Suprapubic skin (tissue), 4 donors: Measurements from ENCODE around the gene EFCAB12.

Source experiments
- POLR2A ChIP-seq, 2 donors: fragments of 450-650 bp; IDR thresholded peaks; one replicate each; pipeline ENCODE4 v1.6.1; 2017; ENCODE audit warnings: antibody characterized with exemption in 2 of 2, mild to moderate bottlenecking in 2 of 2, moderate library complexity in 2 of 2
- POLR2AphosphoS5 ChIP-seq, 3 donors: sonication (generic); formaldehyde crosslinking; IDR thresholded peaks; one replicate each; pipeline ENCODE4 v1.6.1; 2017; ENCODE audit warnings: antibody characterized with exemption in 3 of 3
- TF ChIP-seq, protein P1 (sequence below), 2 donors: fragments of 200-600 bp in 1 of 2; fragments of 450-650 bp in 1 of 2; sonication (generic) in 1 of 2; IDR thresholded peaks; one replicate each; pipeline ENCODE4 v1.5.1; 2016 to 2019; ENCODE audit warnings: antibody characterized with exemption in 2 of 2, mild to moderate bottlenecking in 1 of 2, moderate library complexity in 1 of 2

DNA sequence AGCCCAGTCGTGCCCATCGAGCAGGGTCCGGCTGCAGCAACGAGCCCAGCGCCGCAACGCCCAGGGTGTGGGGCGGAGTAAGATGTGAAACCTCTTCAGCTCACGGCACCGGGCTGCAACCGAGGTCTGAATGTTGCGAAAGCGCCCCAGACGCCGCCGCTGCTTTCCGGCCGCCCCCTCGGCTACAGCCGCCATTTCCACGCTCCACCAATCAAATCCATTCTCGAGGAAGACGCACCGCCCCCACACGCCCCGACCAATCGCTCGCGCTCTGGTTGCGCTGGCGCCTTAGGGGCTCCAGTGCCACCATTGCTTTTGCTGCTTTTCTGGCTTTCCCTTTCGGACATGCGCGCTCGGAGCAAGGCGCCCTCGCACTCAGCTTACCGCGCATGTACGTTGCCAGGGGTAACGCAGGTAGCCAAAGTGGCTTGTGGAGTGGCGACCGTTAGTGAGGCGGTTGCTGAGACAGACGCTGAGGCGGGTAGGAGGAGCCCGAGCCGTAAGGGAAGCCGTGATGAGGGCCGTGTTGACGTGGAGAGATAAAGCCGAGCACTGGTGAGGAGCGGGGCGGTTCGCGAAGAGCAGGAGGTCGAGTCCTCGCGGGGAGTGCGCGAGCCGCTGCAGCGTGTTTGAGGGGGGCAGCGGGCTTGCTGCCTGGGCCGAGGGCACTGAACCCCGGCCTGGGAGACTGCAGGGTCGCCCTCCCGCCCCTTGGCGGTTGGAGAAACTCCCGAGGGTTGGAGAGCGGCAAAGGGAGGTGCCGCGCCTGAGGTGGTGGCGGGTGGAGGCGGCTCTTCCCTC, 11.6 kb upstream of the EFCAB12 start, which contains the start of the genes IFT122 and MBD4:
- TF ChIP-seq, protein P1, sequence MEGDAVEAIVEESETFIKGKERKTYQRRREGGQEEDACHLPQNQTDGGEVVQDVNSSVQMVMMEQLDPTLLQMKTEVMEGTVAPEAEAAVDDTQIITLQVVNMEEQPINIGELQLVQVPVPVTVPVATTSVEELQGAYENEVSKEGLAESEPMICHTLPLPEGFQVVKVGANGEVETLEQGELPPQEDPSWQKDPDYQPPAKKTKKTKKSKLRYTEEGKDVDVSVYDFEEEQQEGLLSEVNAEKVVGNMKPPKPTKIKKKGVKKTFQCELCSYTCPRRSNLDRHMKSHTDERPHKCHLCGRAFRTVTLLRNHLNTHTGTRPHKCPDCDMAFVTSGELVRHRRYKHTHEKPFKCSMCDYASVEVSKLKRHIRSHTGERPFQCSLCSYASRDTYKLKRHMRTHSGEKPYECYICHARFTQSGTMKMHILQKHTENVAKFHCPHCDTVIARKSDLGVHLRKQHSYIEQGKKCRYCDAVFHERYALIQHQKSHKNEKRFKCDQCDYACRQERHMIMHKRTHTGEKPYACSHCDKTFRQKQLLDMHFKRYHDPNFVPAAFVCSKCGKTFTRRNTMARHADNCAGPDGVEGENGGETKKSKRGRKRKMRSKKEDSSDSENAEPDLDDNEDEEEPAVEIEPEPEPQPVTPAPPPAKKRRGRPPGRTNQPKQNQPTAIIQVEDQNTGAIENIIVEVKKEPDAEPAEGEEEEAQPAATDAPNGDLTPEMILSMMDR (IDR thresholded peaks at IDR 0.05), result no peak
- TF ChIP-seq POLR2AphosphoS5 (IDR thresholded peaks at IDR 0.05) (peak in 2 of 3 donors; percentile 59 to 65), POLR2A (IDR thresholded peaks at IDR 0.05) (peak; percentile 61 to 82)
